NT2/D1 (cell line): ENCODE results near the gene HEATR5A.
"Not testable (repeated sequence)": the region's sequence is repeated elsewhere in the genome, so short reads cannot be mapped to it uniquely, and the experiment has no call there.

Experiments
- DNase-seq: peaks from one replicate; pipeline ENCODE4 v3.0.0-alpha.2; 2011; ENCODE audit warnings: low read depth, low spot score
- H3K27me3 ChIP-seq: 2 replicates; pipeline ENCODE4 v1.6.0; 2011; ENCODE audit warnings: mild to moderate bottlenecking; ENCODE audit not compliant: insufficient read length, insufficient read depth
- H3K36me3 ChIP-seq: 2 replicates; pipeline ENCODE4 v1.6.1; 2011; ENCODE audit warnings: mild to moderate bottlenecking, low read length, mixed read lengths; ENCODE audit not compliant: insufficient read depth, insufficient read length
- H3K4me1 ChIP-seq: 2 replicates; pipeline ENCODE4 v1.5.1; 2011; ENCODE audit not compliant: insufficient read depth, insufficient read length
- H3K4me3 ChIP-seq: 2 replicates; pipeline ENCODE4 v1.5.1; 2011; ENCODE audit warnings: low read depth; ENCODE audit not compliant: insufficient read length
- H3K9ac ChIP-seq: 2 replicates; pipeline ENCODE4 v1.6.0; 2011; ENCODE audit warnings: low read depth; ENCODE audit not compliant: insufficient read length
- H3K9me3 ChIP-seq: 2 replicates; pipeline ENCODE4 v1.5.1; 2011; ENCODE audit warnings: mild to moderate bottlenecking, low read length; ENCODE audit not compliant: insufficient read depth
- SUZ12 ChIP-seq: IDR thresholded peaks from 2 replicates; pipeline ENCODE4 v1.6.1; 2011; ENCODE audit not compliant: insufficient read length, insufficient read depth; ENCODE audit errors: extremely low read depth
- YY1 ChIP-seq: IDR thresholded peaks from 2 replicates; pipeline ENCODE4 v1.6.1; 2011; ENCODE audit not compliant: insufficient read length, insufficient read depth
- ZNF274 ChIP-seq: IDR thresholded peaks from 2 replicates; pipeline ENCODE4 v1.6.1; 2011; ENCODE audit warnings: mild to moderate bottlenecking, low read depth, low read length

HEATR5A gene

GRCh38 chr14:31286456-31287293 is 133.7 kb downstream of the HEATR5A start:
- Histone ChIP-seq H3K9ac (no peak overlapping the region), H3K27me3 (no peaks in the 10 kb centered on the region), H3K36me3 (no peaks in the 10 kb centered on the region), H3K9me3 (peaks cover 8% of the 10 kb centered on the region; the same call in 1 of the 2 replicates), H3K4me3 (no peak overlapping the region), H3K4me1 (no peaks in the 10 kb centered on the region)
- no peak for DNase-seq
- TF ChIP-seq ZNF274 (no peak), SUZ12 (no peak), YY1 (no peak)

DNA sequence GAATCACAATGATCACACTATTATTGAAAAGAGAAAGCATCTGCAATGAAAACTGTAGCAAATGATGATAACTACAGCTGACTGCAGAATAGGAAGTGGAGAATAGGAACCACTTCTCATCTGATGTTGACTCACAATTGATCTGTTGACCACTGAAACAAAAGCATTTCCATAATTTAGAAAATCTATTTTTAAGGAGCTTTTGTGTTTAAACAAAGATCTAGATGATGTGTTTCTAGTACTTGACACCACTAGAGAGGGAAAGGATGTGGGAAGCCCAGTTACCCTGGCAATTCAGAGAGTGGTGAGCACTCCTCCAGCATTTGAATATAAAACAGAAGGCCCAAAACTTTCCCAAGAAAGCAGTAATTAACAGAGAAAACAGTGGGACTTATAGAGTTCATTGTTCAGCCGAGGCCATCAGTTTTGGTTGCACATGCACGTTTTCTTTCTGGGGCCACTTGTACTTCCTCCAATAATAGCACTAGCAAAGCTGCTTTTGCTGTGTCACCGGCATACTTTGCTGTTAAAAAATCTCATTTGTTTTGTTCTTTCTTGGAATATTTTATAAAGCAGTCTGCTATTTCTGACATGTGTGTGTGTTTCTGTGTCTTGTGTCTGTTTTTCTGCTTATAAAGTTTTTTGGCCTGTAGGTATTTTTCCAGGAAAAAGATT is 136.6 kb downstream of the HEATR5A start:
- Histone ChIP-seq H3K9ac (no peak overlapping the region), H3K4me1 (no peaks in the 10 kb centered on the region), H3K27me3 (no peaks in the 10 kb centered on the region), H3K36me3 (no peaks in the 10 kb centered on the region), H3K4me3 (no peak overlapping the region), H3K9me3 (peaks cover 15% of the 10 kb centered on the region)
- DNase-seq, result no peak
- TF ChIP-seq SUZ12 (no peak), ZNF274 (no peak), YY1 (no peak)

DNA sequence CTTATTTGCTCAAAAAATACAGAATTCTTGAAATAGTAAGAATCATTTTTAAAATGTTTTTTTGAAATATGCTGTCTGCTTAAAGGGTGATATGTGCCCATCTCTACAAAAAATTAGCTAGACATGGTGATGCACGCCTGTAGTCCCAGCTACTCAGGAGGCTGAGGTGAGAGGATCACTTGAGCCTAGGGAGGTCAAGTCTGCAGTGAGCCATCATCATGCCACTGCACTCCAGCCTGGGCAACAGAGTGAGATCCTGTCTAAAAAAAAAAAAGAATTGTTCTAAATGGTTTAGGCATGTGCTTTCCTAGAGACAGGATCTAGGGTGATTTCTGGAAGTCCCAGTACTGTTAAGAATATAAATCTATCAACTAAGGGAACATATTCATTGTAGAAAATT is 137.2 kb downstream of the HEATR5A start:
- H3K9ac ChIP-seq, result no peak overlapping the region
- DNase-seq, result no peak
- H3K4me1 ChIP-seq, result no peaks in the 10 kb centered on the region
- no peaks in the 10 kb centered on the region for H3K36me3 ChIP-seq
- no peaks in the 10 kb centered on the region for H3K27me3 ChIP-seq
- peaks cover 18% of the 10 kb centered on the region for H3K9me3 ChIP-seq
- no peak overlapping the region for H3K4me3 ChIP-seq
- no peak for TF ChIP-seq SUZ12
- no peak for TF ChIP-seq YY1

GRCh38 chr14:31280871-31281220 is 139.5 kb downstream of the HEATR5A start:
- no peaks in the 10 kb centered on the region for H3K27me3 ChIP-seq
- no peak overlapping the region for H3K4me3 ChIP-seq
- TF ChIP-seq YY1 (no peak), ZNF274 (no peak), SUZ12 (no peak)
- no peak overlapping the region for H3K9ac ChIP-seq
- H3K4me1 ChIP-seq, result no peaks in the 10 kb centered on the region
- no peaks in the 10 kb centered on the region for H3K36me3 ChIP-seq
- H3K9me3 ChIP-seq, result peaks cover 25% of the 10 kb centered on the region
- no peak for DNase-seq

DNA sequence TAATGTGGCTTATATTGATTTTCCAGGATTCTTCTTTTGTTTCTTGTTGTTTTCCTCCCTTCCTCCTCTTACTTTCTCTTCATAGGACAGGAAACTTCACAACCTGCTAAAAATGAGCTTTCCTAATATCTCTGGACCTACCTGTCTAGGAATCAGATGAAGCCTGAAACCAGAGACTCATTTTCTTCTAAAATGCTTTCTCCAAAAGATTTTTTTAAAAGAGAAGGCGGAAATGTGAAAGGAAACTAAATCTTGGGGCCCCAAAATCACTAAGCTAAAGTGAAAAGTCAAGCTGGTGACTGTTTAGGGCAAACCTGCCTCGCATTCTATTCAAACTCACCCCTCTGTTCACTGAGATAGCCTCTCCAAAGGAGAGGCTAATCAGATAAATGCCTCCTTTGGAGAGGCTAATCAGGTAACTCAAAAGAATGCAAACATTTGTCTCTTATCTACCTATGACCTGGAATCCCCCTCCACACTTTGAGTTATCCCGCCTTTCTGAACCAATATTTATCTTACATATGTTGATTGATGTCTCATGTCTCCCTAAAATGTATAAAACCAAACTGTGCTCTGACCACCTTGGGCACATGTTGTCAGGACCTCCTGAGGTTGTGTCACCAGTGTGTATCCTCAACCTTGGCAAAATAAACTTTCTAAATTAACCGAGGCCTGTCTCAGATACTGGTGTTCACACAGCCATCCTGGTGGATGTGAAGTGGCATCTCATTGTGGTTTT is 140.0 kb downstream of the HEATR5A start:
- Histone ChIP-seq H3K27me3 (no peaks in the 10 kb centered on the region), H3K9me3 (peaks cover 30% of the 10 kb centered on the region), H3K4me1 (no peaks in the 10 kb centered on the region), H3K4me3 (no peak overlapping the region), H3K9ac (no peak overlapping the region), H3K36me3 (no peaks in the 10 kb centered on the region)
- no peak for DNase-seq
- no peak for TF ChIP-seq YY1
- no peak for TF ChIP-seq SUZ12
- TF ChIP-seq ZNF274, result no peak

GRCh38 chr14:31278883-31279282 is 141.5 kb downstream of the HEATR5A start:
- H3K9me3 ChIP-seq, result peaks cover 35% of the 10 kb centered on the region

GRCh38 chr14:31277085-31277484 is 143.3 kb downstream of the HEATR5A start:
- no peak overlapping the region for H3K9ac ChIP-seq
- no peaks in the 10 kb centered on the region for H3K4me1 ChIP-seq
- no peak overlapping the region for H3K4me3 ChIP-seq
- H3K9me3 ChIP-seq, result peaks cover 35% of the 10 kb centered on the region
- no peak for TF ChIP-seq ZNF274
- H3K27me3 ChIP-seq, result no peaks in the 10 kb centered on the region
- H3K36me3 ChIP-seq, result no peaks in the 10 kb centered on the region
- DNase-seq, result no peak

More at GRCh38 chr14:31278883-31279282, 141.5 kb downstream of the HEATR5A start:
- TF ChIP-seq ZNF274, result no peak
- TF ChIP-seq SUZ12, result no peak
- no peak for TF ChIP-seq YY1
- Histone ChIP-seq H3K27me3 (no peaks in the 10 kb centered on the region), H3K4me1 (no peaks in the 10 kb centered on the region), H3K36me3 (no peaks in the 10 kb centered on the region), H3K9ac (no peak overlapping the region), H3K4me3 (no peak overlapping the region)
- DNase-seq, result no peak

DNA sequence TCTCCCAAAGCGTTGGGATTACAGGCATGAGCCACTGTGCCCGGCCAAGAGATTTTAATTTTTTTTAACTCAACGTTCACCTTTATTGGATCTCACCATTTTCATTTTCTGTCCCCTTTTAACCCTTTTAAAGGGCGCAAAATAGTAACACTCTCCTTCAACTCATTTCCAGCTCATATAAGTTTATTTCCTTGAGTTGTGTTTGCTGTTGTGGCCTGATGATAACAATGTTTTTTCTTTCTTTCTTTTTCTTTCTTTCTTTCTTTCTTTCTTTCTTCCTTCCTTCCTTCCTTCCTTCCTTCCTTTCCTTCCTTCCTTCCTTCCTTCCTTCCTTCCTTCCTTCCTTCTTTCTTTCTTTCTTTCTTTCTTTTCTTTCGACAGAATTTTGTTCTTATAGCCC is 143.9 kb downstream of the HEATR5A start:
- not testable (repeated sequence) for H3K4me3 ChIP-seq, H3K27me3 ChIP-seq, DNase-seq, H3K36me3 ChIP-seq, H3K9ac ChIP-seq, H3K4me1 ChIP-seq
- H3K9me3 ChIP-seq, result peaks cover 35% of the 10 kb centered on the region
